SK-N-SH (cell line): ENCODE data around the gene AHDC1.

Experiments used
- EP300 ChIP-seq, 2 experiments: IDR thresholded peaks; 2 replicates each; pipeline versions ENCODE4 v1.4.0 to v1.6.1; 2012; ENCODE audit warnings: borderline replicate concordance in 1 of 2, low read depth in 1 of 2, low read length in 1 of 2
- FOXJ3 ChIP-seq: sonication (generic); formaldehyde crosslinking; IDR thresholded peaks from 2 replicates; pipeline ENCODE4 v1.5.1; 2020; ENCODE audit warnings: mild to moderate bottlenecking, missing genetic modification reagents
- GABPA ChIP-seq: IDR thresholded peaks from 2 replicates; pipeline ENCODE4 v1.4.0; 2012; ENCODE audit warnings: low read depth, mild to moderate bottlenecking
- GATA2 ChIP-seq: sonication (generic); formaldehyde crosslinking; IDR thresholded peaks from 2 replicates; pipeline ENCODE4 v1.5.0; 2020; ENCODE audit warnings: mild to moderate bottlenecking, missing genetic modification reagents
- MAX ChIP-seq: IDR thresholded peaks from 2 replicates; pipeline ENCODE4 v1.4.0; 2012; ENCODE audit warnings: low read depth
- NFIC ChIP-seq: IDR thresholded peaks from 2 replicates; pipeline ENCODE4 v1.4.0; 2012; ENCODE audit warnings: borderline replicate concordance
- POLR2AphosphoS5 ChIP-seq: IDR thresholded peaks from 2 replicates; pipeline ENCODE4 v1.6.1; 2012; ENCODE audit warnings: low read depth, low read length
- TAF1 ChIP-seq: IDR thresholded peaks from 2 replicates; pipeline ENCODE4 v1.6.1; 2012; ENCODE audit warnings: low read depth, mild to moderate bottlenecking, low read length, moderate library complexity, borderline replicate concordance
- TF ChIP-seq, protein P1 (sequence below): fragments of 200-600 bp; sonication (generic); IDR thresholded peaks from 2 replicates; pipeline ENCODE4 v1.6.1; 2017; ENCODE audit warnings: antibody characterized with exemption, mild to moderate bottlenecking, moderate library complexity
- TF ChIP-seq, protein P2 (sequence below): fragments of 150-350 bp; IDR thresholded peaks from 2 replicates; pipeline ENCODE4 v1.6.1; 2017; ENCODE audit warnings: antibody characterized with exemption, low read length, low read depth, borderline replicate concordance
- TF ChIP-seq, protein P3 (sequence below): IDR thresholded peaks from 2 replicates; pipeline ENCODE4 v1.6.1; 2012; ENCODE audit warnings: mild to moderate bottlenecking, low read depth, low read length, moderate library complexity

GRCh38 chr1:27570356-27570755 lies 33.6 kb downstream of the AHDC1 start:
- TF ChIP-seq, protein P1, sequence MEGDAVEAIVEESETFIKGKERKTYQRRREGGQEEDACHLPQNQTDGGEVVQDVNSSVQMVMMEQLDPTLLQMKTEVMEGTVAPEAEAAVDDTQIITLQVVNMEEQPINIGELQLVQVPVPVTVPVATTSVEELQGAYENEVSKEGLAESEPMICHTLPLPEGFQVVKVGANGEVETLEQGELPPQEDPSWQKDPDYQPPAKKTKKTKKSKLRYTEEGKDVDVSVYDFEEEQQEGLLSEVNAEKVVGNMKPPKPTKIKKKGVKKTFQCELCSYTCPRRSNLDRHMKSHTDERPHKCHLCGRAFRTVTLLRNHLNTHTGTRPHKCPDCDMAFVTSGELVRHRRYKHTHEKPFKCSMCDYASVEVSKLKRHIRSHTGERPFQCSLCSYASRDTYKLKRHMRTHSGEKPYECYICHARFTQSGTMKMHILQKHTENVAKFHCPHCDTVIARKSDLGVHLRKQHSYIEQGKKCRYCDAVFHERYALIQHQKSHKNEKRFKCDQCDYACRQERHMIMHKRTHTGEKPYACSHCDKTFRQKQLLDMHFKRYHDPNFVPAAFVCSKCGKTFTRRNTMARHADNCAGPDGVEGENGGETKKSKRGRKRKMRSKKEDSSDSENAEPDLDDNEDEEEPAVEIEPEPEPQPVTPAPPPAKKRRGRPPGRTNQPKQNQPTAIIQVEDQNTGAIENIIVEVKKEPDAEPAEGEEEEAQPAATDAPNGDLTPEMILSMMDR = no peak
- TF ChIP-seq GABPA (no peak), GATA2 (no peak), FOXJ3 (CRISPR knock-in tag) (no peak), MAX (no peak), EP300 (IDR thresholded peaks at IDR 0.05; ENCODE audit: borderline replicate concordance in 1 of 2, low read depth in 1 of 2, low read length in 1 of 2) (no peak), TAF1 (no peak), POLR2AphosphoS5 (no peak), NFIC (no peak)
- TF ChIP-seq, protein P2, sequence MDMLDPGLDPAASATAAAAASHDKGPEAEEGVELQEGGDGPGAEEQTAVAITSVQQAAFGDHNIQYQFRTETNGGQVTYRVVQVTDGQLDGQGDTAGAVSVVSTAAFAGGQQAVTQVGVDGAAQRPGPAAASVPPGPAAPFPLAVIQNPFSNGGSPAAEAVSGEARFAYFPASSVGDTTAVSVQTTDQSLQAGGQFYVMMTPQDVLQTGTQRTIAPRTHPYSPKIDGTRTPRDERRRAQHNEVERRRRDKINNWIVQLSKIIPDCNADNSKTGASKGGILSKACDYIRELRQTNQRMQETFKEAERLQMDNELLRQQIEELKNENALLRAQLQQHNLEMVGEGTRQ = no peak
- TF ChIP-seq, protein P3, sequence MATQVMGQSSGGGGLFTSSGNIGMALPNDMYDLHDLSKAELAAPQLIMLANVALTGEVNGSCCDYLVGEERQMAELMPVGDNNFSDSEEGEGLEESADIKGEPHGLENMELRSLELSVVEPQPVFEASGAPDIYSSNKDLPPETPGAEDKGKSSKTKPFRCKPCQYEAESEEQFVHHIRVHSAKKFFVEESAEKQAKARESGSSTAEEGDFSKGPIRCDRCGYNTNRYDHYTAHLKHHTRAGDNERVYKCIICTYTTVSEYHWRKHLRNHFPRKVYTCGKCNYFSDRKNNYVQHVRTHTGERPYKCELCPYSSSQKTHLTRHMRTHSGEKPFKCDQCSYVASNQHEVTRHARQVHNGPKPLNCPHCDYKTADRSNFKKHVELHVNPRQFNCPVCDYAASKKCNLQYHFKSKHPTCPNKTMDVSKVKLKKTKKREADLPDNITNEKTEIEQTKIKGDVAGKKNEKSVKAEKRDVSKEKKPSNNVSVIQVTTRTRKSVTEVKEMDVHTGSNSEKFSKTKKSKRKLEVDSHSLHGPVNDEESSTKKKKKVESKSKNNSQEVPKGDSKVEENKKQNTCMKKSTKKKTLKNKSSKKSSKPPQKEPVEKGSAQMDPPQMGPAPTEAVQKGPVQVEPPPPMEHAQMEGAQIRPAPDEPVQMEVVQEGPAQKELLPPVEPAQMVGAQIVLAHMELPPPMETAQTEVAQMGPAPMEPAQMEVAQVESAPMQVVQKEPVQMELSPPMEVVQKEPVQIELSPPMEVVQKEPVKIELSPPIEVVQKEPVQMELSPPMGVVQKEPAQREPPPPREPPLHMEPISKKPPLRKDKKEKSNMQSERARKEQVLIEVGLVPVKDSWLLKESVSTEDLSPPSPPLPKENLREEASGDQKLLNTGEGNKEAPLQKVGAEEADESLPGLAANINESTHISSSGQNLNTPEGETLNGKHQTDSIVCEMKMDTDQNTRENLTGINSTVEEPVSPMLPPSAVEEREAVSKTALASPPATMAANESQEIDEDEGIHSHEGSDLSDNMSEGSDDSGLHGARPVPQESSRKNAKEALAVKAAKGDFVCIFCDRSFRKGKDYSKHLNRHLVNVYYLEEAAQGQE = no peak
